Measurements from ENCODE around the gene NTF3.

Gene NTF3

GRCh38 chr12:5487948-5488625, 56.2 kb downstream of the NTF3 start:
- DNase-seq (ENCODE audit: low read depth in 2 of 2): no peak

GRCh38 chr12:5488626-5488955, 56.7 kb downstream of the NTF3 start:
- DNase-seq (ENCODE audit: low read depth in 2 of 2): no peak

GRCh38 chr12:5489017-5489416, 57.1 kb downstream of the NTF3 start:
- no peak for DNase-seq (ENCODE audit: low read depth in 2 of 2)

GRCh38 chr12:5489760-5490406, 58.0 kb downstream of the NTF3 start:
- no peak for DNase-seq (ENCODE audit: low read depth in 2 of 2)

- DNase-seq (ENCODE audit: low read depth in 2 of 2): no peak
These were observed 60.7 kb downstream of the NTF3 start for GRCh38 chr12:5492562-5492961.

GRCh38 chr12:5493018-5493417, 61.1 kb downstream of the NTF3 start:
- no peak for DNase-seq (ENCODE audit: low read depth in 2 of 2)

- no peak for DNase-seq (ENCODE audit: low read depth in 2 of 2)
These were observed 62.4 kb downstream of the NTF3 start for GRCh38 chr12:5494343-5494742.

- no peak for DNase-seq (ENCODE audit: low read depth in 2 of 2)
These were observed 65.6 kb downstream of the NTF3 start for GRCh38 chr12:5497329-5498053.

GRCh38 chr12:5498076-5498475, 66.2 kb downstream of the NTF3 start:
- DNase-seq (ENCODE audit: low read depth in 2 of 2): no peak

GRCh38 chr12:5498806-5499205, 66.9 kb downstream of the NTF3 start:
- no peak for DNase-seq (ENCODE audit: low read depth in 2 of 2)

- DNase-seq (ENCODE audit: low read depth in 2 of 2): no peak
These were observed 67.8 kb downstream of the NTF3 start for GRCh38 chr12:5499566-5500330.

GRCh38 chr12:5500331-5500659, 68.4 kb downstream of the NTF3 start:
- no peak for DNase-seq (ENCODE audit: low read depth in 2 of 2)

- DNase-seq (ENCODE audit: low read depth in 2 of 2): no peak
These were observed 71.9 kb downstream of the NTF3 start for GRCh38 chr12:5503774-5504173.

GRCh38 chr12:5505116-5505515, 73.2 kb downstream of the NTF3 start:
- DNase-seq (ENCODE audit: low read depth in 2 of 2): no peak

- DNase-seq (ENCODE audit: low read depth in 2 of 2): no peak
These were observed 73.8 kb downstream of the NTF3 start for GRCh38 chr12:5505751-5506150.

GRCh38 chr12:5506295-5506694, 74.4 kb downstream of the NTF3 start:
- DNase-seq (ENCODE audit: low read depth in 2 of 2): no peak

GRCh38 chr12:5506821-5507231, 74.9 kb downstream of the NTF3 start:
- DNase-seq (ENCODE audit: low read depth in 2 of 2): no peak

- no peak for DNase-seq (ENCODE audit: low read depth in 2 of 2)
These were observed 75.6 kb downstream of the NTF3 start for GRCh38 chr12:5507401-5507935.

- no peak for DNase-seq (ENCODE audit: low read depth in 2 of 2)
These were observed 76.0 kb downstream of the NTF3 start for GRCh38 chr12:5507944-5508343.

GRCh38 chr12:5509102-5509501, 77.2 kb downstream of the NTF3 start:
- DNase-seq (ENCODE audit: low read depth in 2 of 2): no peak

GRCh38 chr12:5509557-5509956, 77.6 kb downstream of the NTF3 start:
- no peak for DNase-seq (ENCODE audit: low read depth in 2 of 2)

GRCh38 chr12:5510251-5510805, 78.4 kb downstream of the NTF3 start:
- no peak for DNase-seq (ENCODE audit: low read depth in 2 of 2)
